ENCODE data around the gene ABCD4. TPM values are rescaled to one million over a fixed set of nuclear protein-coding genes. Genes with fewer than 3 reads are reported as not detected.

The ABCD4 gene
- total RNA-seq, 1 experiment from 2014 or later, result 72.4 TPM

GRCh38 chr14:74249433-74250375 lies 53.0 kb downstream of the ABCD4 start:
- Mint-ChIP-seq H3K36me3 (ENCODE audit: insufficient read depth, unreplicated experiment) (peaks cover 5% of the 10 kb centered on the region), H3K9me3 (ENCODE audit: low read depth, unreplicated experiment) (no peaks in the 10 kb centered on the region), H3K27me3 (ENCODE audit: unreplicated experiment) (peaks cover 56% of the 10 kb centered on the region), H3K4me3 (ENCODE audit: low read depth, unreplicated experiment) (no peak overlapping the region), H3K27ac (ENCODE audit: unreplicated experiment) (no peak overlapping the region), H3K4me1 (ENCODE audit: low read depth, unreplicated experiment) (peaks cover 11% of the 10 kb centered on the region)
- no peak for TF ChIP-seq CTCF (IDR thresholded peaks at IDR 0.05; ENCODE audit: unreplicated experiment)
- no TSS peak for BruUV-seq (replicated peaks)
- DNase-seq, result no peak
- intact Hi-C loops (cut with micrococcal nuclease; ENCODE audit: unreplicated experiment), result no loop called here
- CTCF ChIA-PET, result no interaction called here

DNA sequence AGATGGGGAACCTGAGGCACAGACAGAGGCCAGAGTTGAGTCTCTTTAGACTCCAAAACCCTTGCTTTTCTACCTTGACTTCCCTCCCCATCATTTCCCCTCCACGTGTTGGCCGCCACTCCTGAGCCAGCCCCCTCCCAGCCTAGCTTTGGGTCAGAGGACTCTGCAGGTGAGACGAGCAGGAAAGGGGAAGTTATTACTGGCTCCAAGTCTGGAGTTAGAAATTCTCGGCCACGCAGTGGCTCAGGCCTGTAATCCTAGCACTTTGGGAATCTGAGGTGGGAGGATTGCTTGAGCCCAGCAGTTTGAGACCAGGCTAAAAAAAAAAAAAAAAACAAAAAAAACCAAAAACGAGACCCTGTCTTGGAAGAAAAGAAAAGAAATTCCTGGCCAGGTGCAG lies 54.7 kb downstream of the ABCD4 start:
- H3K9me3 Mint-ChIP-seq (ENCODE audit: low read depth, unreplicated experiment), result no peaks in the 10 kb centered on the region
- H3K27ac Mint-ChIP-seq (ENCODE audit: unreplicated experiment), result no peak overlapping the region
- CTCF ChIA-PET, result interaction anchor here (0.7 kb wide), 1 partner anchor 55 kb away, joined by 3 read pairs; no protein-coding TSS in a partner anchor
- BruUV-seq (replicated peaks), result no TSS peak
- TF ChIP-seq CTCF (IDR thresholded peaks at IDR 0.05; ENCODE audit: unreplicated experiment), result no peak
- H3K4me1 Mint-ChIP-seq (ENCODE audit: low read depth, unreplicated experiment), result peaks cover 11% of the 10 kb centered on the region
- intact Hi-C loops (cut with micrococcal nuclease; ENCODE audit: unreplicated experiment), result no loop called here
- no peak overlapping the region for H3K4me3 Mint-ChIP-seq (ENCODE audit: low read depth, unreplicated experiment)
- peaks cover 5% of the 10 kb centered on the region for H3K36me3 Mint-ChIP-seq (ENCODE audit: insufficient read depth, unreplicated experiment)
- DNase-seq, result no peak
- H3K27me3 Mint-ChIP-seq (ENCODE audit: unreplicated experiment), result peaks cover 59% of the 10 kb centered on the region

DNA sequence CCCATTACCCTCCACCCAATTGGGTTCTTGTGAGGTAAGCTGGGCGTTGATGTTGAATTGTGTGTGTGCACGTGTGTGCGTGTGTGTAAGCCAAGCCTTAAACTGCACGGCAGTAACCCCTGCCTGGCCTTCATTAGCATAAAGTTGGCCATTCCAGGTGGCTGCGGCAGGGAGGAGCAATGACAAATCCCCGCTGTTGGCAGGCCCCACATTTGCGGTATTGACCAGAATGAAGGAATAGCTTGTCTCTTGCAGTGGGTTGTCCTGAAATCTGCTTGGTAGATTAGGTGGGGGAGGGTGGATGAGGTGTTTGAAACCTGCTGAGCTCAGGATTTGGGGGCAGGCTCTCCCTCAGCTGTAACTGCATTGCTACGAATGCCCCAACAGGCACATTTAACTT lies 56.2 kb downstream of the ABCD4 start:
- no peak for DNase-seq
- H3K27me3 Mint-ChIP-seq (ENCODE audit: unreplicated experiment), result peaks cover 59% of the 10 kb centered on the region
- CTCF ChIA-PET, result no interaction called here
- H3K27ac Mint-ChIP-seq (ENCODE audit: unreplicated experiment), result no peak overlapping the region
- no TSS peak for BruUV-seq (replicated peaks)
- H3K4me1 Mint-ChIP-seq (ENCODE audit: low read depth, unreplicated experiment), result peaks cover 6% of the 10 kb centered on the region
- intact Hi-C loops (cut with micrococcal nuclease; ENCODE audit: unreplicated experiment), result no loop called here
- H3K36me3 Mint-ChIP-seq (ENCODE audit: insufficient read depth, unreplicated experiment), result peaks cover 3% of the 10 kb centered on the region
- no peak for TF ChIP-seq CTCF (IDR thresholded peaks at IDR 0.05; ENCODE audit: unreplicated experiment)
- no peaks in the 10 kb centered on the region for H3K9me3 Mint-ChIP-seq (ENCODE audit: low read depth, unreplicated experiment)
- no peak overlapping the region for H3K4me3 Mint-ChIP-seq (ENCODE audit: low read depth, unreplicated experiment)

- BruUV-seq (replicated peaks), result no TSS peak
- TF ChIP-seq CTCF (IDR thresholded peaks at IDR 0.05; ENCODE audit: unreplicated experiment), result no peak
Observed at GRCh38 chr14:74245292-74245691, 57.4 kb downstream of the ABCD4 start.

More at GRCh38 chr14:74245292-74245691, 57.4 kb downstream of the ABCD4 start:
- Mint-ChIP-seq H3K27me3 (ENCODE audit: unreplicated experiment) (peaks cover 66% of the 10 kb centered on the region), H3K4me3 (ENCODE audit: low read depth, unreplicated experiment) (no peak overlapping the region), H3K4me1 (ENCODE audit: low read depth, unreplicated experiment) (no peaks in the 10 kb centered on the region), H3K36me3 (ENCODE audit: insufficient read depth, unreplicated experiment) (no peaks in the 10 kb centered on the region), H3K9me3 (ENCODE audit: low read depth, unreplicated experiment) (no peaks in the 10 kb centered on the region), H3K27ac (ENCODE audit: unreplicated experiment) (no peak overlapping the region)
- intact Hi-C loops (cut with micrococcal nuclease; ENCODE audit: unreplicated experiment), result no loop called here
- CTCF ChIA-PET, result interaction anchor here (0.8 kb wide), 1 partner anchor 14 kb away, joined by 3 read pairs; no protein-coding TSS in a partner anchor
- DNase-seq, result no peak
